ENCODE results near the gene CEP295NL. TPM values are rescaled to one million over a fixed set of nuclear protein-coding genes. Genes with fewer than 3 reads are reported as not detected.
A peak's percentile ranks its signal among the peaks of the same experiment; 100 is the strongest.
"Not testable (repeated sequence)": the region's sequence is repeated elsewhere in the genome, so short reads cannot be mapped to it uniquely, and the experiment has no call there.

CEP295NL gene
- polyA plus RNA-seq, 3 donors: 0.11 to 0.48 TPM; not detected in 1

- DNase-seq (ENCODE audit: extremely low read depth in 1 of 11, low read depth in 9 of 11, low spot score in 4 of 11): no peak
Observed at GRCh38 chr17:78893684-78894083, 9.3 kb downstream of the CEP295NL start.

DNA sequence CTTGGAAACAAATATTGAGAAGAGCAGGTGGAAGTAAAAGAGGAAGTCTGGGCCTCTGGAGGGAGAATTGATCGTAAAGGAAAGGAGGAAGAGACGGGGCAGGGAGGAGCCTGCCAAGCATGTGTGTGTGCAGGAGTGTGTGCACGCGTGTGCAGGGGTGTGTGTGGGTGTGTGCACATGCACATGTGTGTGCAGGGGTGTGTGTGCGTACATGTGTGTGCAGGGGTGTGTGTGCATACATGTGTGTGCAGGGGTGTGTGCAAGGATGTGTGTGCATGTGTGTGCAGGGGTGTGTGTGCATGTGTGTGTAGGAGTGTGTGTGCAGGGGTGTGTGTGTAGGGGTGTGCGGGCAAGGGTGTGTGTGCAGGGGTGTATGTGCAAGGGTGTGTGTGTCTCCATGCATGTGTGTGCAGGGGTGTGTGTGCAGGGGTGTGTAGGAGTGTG lies 10.0 kb downstream of the CEP295NL start:
- DNase-seq (ENCODE audit: extremely low read depth in 1 of 11, low read depth in 9 of 11, low spot score in 4 of 11): no peak

DNA sequence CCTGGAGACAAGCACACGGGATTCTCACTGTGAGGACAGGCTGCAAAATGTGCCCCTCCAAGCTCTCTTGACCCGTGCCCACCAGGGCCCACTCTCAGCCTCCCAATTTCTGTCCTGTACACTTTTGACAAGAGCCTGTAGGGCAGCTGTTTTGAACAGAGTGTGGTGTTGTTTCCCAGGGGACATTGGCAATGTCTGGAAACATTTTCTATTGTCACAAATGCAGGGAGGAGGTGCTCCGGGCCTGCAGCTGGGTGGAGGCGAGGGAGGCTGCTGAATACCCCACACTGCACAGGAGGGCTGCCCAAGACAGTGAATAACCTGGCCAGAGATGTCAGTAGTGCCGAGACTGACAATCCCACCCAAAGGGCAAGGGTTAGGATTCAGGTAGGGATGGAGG lies 10.5 kb downstream of the CEP295NL start:
- DNase-seq (ENCODE audit: extremely low read depth in 1 of 11, low read depth in 9 of 11, low spot score in 4 of 11): no peak

GRCh38 chr17:78892062-78892456 lies 10.9 kb downstream of the CEP295NL start:
- DNase-seq (ENCODE audit: extremely low read depth in 1 of 11, low read depth in 9 of 11, low spot score in 4 of 11): no peak

GRCh38 chr17:78891406-78892061 lies 11.5 kb downstream of the CEP295NL start:
- DNase-seq (ENCODE audit: extremely low read depth in 1 of 11, low read depth in 9 of 11, low spot score in 4 of 11): no peak

GRCh38 chr17:78890498-78890897 lies 12.5 kb downstream of the CEP295NL start:
- DNase-seq (ENCODE audit: extremely low read depth in 1 of 11, low read depth in 9 of 11, low spot score in 4 of 11): no peak

GRCh38 chr17:78890096-78890495 lies 12.9 kb downstream of the CEP295NL start:
- DNase-seq (ENCODE audit: extremely low read depth in 1 of 11, low read depth in 9 of 11, low spot score in 4 of 11): not testable (repeated sequence)

- no peak for DNase-seq (ENCODE audit: extremely low read depth in 1 of 11, low read depth in 9 of 11, low spot score in 4 of 11)
Observed at GRCh38 chr17:78889531-78889930, 13.5 kb downstream of the CEP295NL start.

DNA sequence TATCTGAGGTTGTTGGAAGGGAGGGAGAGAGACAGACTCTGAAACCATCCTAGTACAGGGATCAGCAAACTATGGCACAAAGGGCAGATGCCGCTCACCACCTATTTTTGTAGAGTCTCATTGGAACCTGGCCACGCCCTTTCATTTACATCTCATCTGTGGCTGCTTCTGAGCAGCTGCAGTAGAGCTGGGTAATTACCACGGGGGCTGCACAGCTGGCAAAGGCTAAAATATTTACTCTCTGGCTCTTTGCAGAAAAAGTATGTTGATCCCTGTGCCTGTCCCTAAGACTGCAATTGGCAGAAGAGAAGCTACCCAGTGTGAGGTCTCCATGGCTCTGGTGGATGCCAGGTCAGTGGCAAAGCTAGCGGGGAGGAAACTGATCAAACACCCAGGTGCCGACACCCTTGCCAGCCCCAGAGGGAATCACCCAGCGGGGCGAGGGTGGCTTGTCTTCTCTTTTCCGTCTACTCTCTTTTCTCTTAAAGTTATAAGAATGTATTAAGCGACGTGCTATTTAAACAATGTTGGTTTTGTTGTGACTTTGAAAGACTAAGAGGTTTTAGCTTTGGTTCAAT lies 14.0 kb downstream of the CEP295NL start:
- DNase-seq (ENCODE audit: extremely low read depth in 1 of 11, low read depth in 9 of 11, low spot score in 4 of 11): no peak

- DNase-seq (ENCODE audit: extremely low read depth in 1 of 11, low read depth in 9 of 11, low spot score in 4 of 11): no peak
Observed at GRCh38 chr17:78886954-78887353, 16.0 kb downstream of the CEP295NL start.

GRCh38 chr17:78885956-78886355 lies 17.0 kb downstream of the CEP295NL start:
- DNase-seq (ENCODE audit: extremely low read depth in 1 of 11, low read depth in 9 of 11, low spot score in 4 of 11): no peak

DNA sequence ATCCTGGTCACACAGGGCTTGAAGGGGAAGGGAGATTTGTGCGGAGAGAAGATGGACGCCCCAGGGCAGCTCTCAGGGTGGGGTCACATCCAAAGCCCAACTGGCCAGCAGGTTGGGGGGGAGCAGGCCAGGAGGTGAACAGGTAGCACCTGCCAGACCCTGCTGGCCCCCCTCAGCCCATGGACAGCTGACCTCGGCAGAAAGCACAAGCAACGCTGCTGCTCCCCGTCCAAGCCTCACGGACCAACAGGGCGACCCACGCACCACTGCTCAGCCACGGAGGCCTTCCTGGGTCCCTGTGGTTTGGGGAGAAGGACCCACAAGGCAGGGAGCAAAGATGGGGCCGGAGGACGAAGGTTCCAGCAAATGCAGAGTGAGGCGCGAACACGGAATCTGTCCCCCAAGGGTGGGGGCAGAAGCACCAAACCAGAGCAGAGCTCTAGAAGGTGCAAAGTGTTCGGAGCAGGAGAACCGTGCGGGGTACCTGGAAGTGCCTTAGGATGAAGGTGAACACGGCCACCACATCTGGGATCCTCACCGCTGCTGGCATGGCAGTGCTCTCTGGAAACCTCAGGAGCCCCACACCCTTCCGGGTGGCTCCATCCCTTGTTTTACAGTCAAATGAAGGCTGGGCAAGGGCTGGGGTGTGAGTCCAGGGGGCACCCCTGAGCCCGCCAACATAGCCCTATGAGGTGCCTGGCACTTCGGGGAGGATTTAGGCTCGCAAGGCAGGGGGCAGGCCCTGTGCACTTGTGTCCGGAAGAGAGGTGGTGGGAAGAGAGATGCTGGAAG lies 17.9 kb downstream of the CEP295NL start:
- no peak for DNase-seq (ENCODE audit: extremely low read depth in 1 of 11, low read depth in 9 of 11, low spot score in 4 of 11)

GRCh38 chr17:78884148-78884825 lies 18.7 kb downstream of the CEP295NL start:
- DNase-seq (ENCODE audit: extremely low read depth in 1 of 11, low read depth in 9 of 11, low spot score in 4 of 11): no peak

DNA sequence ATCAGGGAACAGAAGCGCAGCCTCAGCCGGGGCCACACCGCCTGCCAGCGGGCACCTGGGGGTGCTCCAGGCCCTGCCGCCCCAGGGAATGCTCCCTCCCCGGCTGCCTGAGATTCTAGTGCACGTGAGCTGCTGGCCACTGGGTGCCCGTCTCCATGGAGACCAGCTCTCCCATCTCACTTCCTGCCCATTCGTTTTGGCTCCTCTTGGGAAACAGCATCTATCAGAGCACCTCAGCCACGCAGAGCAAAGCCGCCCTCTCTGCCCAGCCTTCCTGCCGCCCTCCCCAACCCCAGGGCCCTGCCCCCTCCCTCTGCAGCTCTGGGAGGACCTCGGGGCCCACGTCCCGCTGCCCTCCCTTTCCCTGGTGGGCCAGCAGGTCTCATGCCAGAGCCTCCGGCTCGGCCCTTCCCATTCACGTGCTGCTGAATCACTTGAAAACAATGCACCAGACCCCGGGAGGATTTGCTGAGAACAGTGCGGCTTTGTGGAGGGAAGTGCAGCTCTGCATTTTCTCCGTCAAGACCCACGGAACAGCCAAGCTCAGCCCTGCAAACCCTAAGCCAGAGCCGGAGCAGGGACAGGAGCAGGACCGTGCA lies 19.4 kb downstream of the CEP295NL start:
- DNase-seq (ENCODE audit: extremely low read depth in 1 of 11, low read depth in 9 of 11, low spot score in 4 of 11): peak in 3 of 11 donors; percentile 45 to 62 (median 49)

DNA sequence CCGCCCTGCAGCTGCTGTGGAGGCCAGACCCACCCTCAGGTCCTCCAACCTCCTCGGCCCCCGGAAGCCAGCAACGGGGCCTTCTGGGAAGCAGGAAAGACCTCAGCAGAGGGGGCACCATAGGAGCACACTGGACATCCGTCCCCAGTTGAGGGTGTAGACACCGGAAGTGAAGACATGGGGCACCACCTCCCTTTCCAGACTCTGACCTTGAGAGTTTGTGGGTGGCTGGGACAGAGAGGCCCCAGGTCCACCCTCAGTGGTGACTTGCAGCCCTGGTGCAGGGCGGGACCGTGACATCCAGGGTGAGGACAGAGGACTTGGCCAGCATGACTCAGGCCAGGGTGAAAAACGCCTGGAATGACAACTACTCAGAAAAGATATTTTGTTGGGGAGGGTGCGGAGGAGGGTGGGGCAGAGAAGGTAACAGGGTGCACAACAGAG lies 19.9 kb downstream of the CEP295NL start:
- DNase-seq (ENCODE audit: extremely low read depth in 1 of 11, low read depth in 9 of 11, low spot score in 4 of 11): no peak

DNA sequence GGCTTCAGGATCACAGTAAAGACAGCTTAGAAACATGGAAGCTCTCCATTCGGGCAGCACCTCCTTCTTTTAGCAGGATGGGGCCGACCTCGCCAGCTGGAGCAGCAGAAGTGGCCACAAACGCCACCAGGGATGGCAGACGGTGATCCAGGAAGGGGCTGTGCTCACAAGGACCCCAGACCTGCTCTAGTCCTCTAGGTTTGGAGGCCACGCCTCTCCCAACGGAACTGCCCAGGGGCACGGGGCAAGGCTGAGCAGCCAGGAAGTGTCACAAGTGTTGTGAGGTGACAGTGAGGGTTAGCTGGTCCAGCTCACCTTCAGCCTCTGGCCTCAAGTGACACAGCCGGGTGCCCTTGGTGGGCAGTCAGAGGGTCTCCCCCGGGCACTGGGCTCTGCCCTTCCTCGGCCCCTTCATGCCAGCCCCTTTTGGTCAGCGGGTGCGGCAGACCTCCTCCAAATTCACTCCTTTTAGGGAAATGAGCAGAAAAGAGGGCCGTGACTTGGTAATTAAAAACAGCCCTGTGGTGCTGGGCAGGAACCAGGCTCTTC lies 20.4 kb downstream of the CEP295NL start:
- no peak for DNase-seq (ENCODE audit: extremely low read depth in 1 of 11, low read depth in 9 of 11, low spot score in 4 of 11)

- peak in 8 of 11 donors; percentile 53 to 83 (median 72) for DNase-seq (ENCODE audit: extremely low read depth in 1 of 11, low read depth in 9 of 11, low spot score in 4 of 11)
Observed at GRCh38 chr17:78879635-78880186, 23.3 kb downstream of the CEP295NL start.

- DNase-seq (ENCODE audit: extremely low read depth in 1 of 11, low read depth in 9 of 11, low spot score in 4 of 11): no peak
Observed at GRCh38 chr17:78878871-78879527, 24.0 kb downstream of the CEP295NL start.

Data from renal cortex interstitium (tissue), 11 donors.